C4-2B (cell line): Measurements from ENCODE around the gene RDM1.

Experiments used
- CTCF ChIP-seq: fragments of 450-650 bp; conservative IDR thresholded peaks from 2 replicates; pipeline ENCODE4 v1.5.1; 2017; ENCODE audit warnings: mild to moderate bottlenecking
- ZFX ChIP-seq: fragments of 450-650 bp; IDR thresholded peaks from 2 replicates; pipeline ENCODE4 v1.6.1; 2017

DNA sequence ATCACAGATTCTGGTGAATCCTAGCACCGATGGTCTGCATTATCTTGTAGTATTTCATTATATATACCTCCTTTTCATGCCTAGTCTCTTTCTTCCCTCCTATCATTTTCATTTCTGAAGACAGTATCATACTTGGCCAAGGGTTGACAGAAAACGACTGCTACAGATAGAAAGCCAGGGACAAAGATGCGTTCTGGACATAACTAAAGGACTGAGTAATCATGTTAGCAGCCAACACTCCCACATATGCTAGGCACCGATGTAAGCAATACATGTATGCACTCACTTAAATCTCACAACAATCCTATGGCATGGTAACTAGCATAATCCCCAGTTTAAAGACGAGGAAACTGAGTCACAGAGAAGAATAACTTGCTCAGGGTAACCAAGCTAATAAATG, 22.9 kb downstream of the RDM1 start:
- TF ChIP-seq CTCF (no peak), ZFX (no peak)
